Stimulated activated CD8-positive, alpha-beta memory T cell treated with anti-CD3 and anti-CD28 coated beads, Interleukin-15, amount 100 ng/mL, for 24 hours (primary cell): ENCODE data around the gene RAB17.
A peak's percentile ranks its signal among the peaks of the same experiment; 100 is the strongest.

Experiments used
- DNase-seq: peaks from one replicate; pipeline ENCODE4 v3.0.0-alpha.2; 2020; ENCODE audit warnings: low read depth

Gene RAB17

DNA sequence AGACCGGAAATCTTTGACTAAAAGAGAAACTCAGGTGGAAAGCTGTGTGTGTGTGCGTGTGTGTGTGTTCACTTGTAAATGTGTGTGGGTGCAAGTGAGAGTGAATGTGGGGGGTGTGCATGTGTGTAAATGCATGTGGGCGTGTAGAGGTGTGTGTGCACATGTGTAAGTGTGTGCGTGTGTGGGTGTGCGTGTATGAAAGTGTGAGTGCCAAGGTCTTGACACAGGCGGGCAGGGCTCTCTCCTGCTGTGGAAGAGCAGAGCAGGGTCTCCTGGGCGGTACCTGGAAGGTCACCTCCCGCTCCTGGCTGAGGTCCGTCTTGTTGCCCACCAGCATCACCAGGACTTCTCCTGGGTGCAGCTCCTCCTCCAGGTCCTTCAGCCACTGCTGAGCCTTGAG is 13.6 kb downstream of the RAB17 start:
- DNase-seq: no peak

DNA sequence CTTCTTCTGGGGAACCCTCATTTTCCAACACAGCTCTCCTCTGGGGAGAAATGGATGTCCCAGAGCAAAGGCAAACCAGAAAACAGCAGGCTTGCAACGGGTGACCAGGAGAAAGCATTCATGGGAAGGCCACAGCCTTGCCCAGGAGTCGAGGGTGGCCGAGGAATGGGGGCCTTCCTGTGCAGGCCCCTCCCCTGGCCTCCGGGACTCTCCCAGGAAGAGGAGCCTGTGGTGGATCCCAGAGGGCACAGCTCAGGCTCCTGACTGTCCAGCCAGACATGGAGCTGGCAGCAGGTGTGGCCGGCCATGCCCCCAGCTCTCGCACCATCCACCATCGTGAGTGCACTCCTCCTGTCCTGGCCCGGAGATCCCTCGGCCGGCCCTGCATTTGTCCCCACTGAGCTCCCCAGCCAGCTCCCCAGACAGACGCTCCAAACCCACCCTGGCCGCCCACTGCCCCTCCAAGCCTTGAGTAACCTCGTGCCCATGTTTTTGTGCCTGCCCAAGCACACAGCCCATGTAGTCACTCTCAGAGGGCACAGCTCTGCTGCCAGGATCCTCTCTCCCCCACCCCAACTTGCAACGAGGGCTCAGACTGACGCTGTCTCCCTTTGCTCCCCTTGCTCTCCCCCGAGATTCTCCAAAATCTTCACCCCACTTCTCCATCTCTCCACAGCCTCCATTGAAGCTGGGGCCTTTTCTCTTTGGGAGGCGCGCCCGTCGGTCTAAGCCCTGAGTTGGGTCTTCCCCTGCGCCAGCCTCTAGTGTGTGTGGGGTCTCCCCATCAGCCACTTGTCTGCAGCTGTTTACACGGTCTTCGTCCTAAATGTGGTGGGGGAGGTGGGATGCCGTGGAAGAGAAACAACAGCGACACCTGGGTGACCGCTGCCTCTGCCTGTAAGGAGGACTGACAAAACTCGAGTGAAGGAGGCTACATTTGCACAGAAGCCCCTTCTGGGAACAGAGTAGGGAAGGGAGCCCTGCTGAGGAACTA is 14.4 kb downstream of the RAB17 start:
- no peak for DNase-seq

DNA sequence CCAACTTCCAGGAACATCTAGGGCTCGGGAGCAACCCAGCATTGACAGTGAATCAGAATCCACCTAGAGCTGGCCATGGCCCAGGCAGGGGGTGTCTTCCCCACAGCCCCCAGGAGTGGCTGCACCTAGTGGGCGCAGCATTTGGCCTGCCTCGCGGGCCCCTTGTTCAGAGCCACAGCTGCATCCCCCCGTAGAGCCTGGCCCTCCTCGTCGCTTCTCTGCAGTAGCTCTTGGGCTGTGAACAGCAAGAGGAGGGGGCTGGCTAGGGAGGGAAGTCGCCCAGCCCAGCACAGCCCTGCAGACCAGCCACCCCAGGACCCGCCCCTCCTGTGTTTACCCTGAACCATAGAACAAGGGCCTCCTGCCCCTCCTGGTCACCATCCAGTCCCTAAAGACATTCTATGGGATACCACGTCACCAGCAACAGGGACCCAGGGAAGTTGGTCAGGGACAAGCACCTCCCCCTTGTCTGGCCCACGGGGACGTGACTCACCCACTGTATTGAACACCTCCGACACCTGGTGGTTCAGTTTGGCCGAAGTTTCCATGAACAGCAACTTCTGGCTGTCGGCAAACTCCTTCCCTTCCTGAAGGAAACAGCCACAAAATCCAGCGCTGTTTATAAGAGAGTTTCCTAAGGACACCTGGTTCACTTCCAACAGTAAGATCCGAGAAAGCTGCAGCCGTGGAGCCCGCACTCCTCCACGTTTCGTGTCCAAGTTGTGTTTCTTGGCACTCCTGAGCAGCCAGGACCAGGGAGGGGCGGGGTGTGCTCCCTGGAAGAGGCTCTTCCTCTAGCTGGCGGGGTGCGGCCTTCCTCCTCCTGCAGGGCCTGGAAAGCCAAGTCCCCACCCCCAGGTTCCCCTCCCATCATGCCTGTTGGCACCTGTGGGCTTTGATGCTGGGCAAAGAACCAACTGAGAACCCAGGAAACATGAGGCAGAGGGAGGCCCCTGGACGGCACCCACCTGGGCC is 15.4 kb downstream of the RAB17 start:
- no peak for DNase-seq

DNA sequence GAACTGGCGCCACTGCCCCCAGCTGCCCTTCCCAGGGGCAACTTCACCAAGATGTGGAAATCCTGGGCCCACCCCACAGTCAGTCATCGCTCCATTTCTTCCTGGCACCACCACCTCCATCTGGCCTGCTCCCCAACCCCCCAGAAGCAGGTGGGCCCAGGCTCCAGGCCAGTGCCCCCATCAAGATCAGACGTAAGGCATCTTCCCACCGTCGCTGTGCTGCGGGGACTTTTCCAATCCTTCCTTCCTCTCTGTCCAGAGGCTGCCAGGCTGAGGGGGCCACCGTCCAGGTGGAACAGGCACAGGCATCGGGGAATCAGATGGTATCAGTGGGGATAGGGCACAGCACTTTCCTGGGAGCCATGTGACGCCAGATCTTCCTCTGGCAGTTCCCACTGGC is 16.1 kb downstream of the RAB17 start:
- no peak for DNase-seq

DNA sequence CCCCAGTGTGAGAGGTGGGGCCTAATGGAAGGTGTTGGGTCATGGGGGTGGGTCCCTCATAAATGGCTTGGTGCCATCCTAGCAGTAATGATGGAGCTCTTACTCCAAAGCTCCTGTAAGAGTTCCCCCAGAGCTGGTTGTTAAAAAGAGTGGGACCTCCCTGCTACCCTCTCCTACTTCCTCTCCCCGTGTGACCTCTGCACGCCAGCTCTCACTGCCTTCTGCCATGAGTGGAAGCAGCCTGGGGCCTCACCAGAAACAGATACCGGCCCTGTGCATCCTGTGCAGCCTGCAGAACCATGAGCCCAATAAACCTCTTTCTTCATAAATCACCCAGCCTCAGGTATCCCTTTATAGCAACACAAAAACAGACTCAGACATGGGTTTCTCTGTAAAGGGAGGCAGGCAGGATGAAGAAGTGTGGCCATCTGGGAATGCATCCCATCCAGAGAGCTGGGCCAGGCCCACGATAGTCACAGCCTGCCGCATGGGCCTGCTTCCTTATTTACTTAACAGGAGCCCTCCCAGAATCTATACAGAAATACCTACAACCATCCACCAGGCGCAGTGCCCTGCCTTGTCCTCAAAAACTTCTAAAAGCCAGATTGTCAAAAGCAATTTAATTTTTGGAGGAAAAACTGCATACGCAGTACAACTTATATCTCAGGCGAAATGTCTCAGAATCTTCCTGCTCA is 16.7 kb downstream of the RAB17 start:
- DNase-seq: no peak

DNA sequence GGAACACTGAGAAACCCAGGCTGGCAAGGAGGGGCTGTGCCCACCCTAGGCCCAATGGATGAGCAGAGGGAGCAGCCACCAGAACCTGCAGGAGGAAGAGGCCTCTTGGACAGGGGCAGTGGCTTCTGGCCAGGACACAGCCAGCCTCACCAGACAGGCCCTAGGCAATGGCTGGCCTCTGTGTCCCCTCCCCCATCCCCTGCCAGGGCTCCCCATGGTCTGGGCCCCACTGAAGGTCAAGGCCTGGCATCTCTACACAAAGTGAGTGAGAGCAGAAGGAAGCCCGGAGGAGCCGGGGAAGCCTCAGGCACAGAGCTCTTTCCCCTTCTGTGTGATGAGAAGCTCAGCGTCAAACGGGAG is 17.8 kb downstream of the RAB17 start:
- DNase-seq: no peak

DNA sequence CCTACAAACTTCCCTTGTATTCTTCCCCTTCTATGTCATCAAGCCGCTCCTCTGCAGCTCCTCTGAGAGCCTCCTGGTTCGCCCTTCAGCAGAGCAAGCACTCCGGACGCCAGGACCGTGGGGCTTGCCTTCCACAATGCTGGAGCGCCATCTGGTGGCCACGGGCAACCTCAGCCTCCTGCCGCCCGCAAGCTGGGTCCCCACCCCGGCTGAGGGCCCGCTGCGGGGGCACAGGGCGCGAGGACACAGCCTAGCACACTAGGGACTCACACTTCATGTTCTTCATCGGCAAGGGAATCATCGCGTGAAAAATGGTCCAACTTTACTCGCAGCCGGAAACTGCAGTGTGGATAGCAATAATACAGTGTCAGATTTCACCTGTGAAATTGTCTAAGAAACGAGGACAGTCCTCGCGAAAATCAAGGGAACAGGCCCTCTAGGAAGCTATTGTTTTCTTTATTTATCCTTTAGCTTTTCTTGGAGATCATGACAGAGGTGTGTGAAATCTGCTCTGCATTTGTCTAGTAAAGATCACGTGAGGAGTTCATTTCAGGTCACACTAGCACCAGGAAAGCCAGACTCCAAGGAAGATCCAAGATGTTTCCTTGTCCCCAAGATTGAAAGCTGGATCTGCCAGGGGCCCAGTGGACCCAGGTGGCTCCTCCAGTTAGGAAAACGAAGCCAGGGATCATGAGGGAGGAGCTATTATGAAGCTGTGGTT is 18.4 kb downstream of the RAB17 start:
- peak; percentile 84 for DNase-seq

DNA sequence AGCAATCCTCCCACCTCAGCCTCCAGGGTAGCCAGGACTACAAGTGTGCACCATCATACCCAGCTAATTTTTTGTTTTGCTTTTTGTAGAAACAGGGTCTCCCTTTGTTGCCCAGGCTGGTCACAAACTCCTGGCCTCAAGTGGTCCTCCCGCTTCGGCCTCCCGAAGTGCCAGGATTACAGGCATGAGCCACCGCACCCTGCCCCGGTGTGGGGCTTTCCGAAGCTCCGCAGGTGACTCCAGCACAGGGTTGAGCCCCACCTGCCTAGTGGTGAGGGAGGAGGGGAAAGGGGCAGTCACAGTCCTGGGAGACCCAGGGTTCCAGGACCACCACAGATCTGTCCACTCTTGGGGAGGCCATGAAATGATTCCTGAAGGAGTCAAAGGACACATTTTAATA is 19.0 kb downstream of the RAB17 start:
- DNase-seq: no peak

DNA sequence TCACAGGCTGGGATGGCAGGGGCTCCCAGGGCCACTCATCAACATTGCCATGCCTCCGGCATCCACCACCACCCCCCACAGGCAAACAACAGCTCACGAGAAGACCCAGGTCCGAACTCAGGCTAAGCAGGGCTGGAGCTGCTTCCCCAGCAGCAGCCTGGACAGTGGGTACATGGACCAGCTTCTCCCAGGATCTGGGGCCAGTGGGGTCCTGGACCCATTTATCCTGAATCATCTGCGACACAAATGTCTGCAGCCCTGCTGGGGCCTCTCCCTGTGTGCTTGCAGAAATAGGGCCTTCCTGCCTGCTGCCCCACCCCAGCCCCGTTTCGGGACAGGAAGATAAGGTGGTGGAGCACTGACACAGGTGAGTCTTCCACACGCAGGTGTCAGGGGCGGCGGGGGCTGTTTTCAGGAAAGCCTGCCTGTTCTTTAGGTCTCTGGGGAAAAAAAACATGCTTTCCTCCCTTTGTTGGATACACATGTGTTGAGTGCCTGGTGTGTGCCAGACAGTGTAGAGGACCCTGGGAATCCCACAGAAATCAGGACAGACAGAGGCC is 19.7 kb downstream of the RAB17 start:
- no peak for DNase-seq

DNA sequence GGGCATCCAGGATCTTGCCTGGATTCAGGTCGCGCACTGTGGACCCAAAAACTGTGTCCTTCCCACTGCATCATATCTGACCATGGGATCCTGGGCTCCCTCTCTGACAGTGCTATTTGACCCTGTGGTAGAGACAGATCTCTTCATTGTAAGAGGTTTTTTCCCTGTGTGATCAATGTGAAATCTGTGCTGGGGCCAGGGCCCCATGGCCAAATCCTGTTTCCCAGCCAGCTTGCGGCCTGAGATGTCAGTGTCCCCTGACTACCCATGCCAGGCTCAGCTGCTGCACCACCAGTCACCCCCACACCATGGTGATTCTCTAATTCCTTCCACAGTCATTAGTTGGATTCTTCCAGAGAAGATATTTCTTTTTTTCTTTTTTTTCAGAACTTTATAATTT is 20.6 kb downstream of the RAB17 start:
- no peak for DNase-seq

DNA sequence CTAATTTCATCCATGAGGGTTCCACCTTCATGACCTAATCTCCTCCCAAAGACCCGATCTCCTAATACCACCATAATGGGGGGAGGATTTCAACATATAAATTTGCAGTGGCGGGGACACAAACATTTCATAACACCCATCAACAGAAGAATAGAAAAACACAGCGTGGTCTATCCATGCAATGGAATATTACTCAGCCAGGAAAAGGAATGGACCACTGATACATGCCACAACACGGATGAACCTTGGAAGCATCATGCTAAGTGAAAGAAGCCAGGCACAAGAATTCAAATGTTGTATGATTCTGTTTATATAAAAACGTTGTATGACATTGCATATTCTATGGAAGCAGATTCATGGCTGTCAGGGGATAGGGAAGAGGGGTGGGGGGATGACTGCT is 21.5 kb downstream of the RAB17 start:
- DNase-seq: no peak

DNA sequence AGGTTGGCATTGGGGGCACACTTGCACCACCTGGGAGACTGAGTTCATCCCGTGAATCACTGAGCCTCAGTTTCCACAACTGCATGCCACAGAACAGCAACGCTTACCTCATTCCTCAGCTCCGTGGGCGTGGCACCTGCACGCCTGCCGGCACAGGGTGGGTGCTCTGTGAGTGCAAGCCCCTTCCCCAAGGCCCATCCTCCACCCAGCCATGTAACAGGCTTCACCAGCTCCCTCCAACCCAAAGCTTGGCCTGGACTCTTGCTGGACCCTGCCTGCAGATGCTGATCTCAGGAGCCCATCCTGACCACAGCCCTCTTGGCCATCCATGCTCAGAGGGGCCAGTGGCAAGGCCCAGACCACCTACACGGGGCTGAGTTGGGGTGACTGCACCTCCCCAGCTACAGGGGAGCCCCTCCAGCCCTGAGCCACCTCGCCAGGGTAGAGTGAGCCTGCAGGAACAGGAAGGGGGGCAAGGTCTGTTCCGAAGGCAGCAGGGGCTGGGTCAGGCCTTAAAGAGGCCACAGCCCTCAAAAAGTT is 22.3 kb downstream of the RAB17 start:
- DNase-seq: no peak

DNA sequence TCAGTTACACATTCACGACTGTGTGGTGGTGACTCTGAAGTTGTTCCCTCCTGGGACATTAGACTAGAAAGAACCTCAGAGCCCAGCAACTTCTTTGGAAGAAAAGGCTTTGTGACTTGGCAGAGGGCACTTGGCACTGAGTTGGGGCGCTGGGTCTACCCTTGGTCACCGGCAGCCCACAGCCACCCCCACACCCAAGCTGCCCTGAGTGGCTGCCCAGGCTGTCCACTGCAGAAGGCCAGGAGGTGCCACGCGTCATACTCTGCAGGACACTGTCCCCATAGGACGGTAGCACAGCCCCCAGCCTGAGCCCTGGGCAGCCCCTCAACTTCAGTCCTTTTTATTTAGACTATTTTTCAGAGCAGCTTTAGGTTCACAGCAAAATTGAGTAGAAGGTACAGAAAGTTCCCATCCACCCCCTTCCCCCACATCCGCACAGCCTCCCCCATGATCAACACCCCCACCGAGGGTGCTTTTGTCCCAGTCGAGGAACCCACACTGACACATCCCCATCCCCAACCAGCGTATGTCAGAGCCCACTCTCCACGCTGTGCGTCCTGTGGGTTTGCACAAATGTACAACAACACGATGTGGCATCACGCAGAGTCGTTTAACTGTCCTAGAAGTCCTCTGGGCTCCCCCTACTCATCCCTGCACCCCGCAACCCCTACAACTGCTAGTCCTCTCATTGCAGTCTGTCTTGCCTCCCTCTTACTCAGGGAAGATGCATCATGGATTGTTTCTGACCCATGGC is 23.1 kb downstream of the RAB17 start:
- DNase-seq: no peak

DNA sequence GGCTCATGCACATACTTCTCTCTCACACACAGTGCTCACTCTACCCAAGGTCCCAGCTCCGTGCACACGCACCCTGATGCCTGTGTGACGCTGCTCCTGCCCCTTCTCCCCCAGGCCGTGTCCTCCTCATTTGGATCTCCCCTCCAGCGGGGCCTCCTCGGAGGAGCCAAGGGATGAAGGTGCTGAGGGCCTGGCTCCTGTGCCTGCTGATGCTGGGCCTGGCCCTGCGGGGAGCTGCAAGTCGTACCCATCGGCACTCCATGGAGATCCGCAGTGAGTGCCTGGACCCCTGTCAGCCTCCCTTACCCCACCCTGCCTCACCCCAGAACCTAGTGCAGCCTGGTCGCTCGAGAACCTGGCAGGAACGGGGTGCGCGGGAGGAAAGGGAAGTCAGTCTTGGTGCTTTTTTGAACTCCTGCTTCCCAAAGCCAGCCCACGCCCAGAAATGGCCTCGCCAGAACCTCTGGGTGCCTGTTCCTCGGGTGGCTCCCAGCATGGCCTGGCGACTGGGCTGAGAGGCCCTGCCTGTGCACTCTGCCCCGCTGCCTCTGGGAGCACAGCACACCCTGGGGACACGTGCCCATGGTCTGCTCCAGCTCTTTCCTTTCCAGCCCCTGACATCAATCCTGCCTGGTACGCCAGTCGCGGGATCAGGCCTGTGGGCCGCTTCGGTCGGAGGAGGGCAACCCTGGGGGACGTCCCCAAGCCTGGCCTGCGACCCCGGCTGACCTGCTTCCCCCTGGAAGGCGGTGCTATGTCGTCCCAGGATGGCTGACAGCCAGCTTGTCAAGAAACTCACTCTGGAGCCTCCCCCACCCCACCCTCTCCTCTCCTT is 23.9 kb downstream of the RAB17 start, which contains the start of gene PRLH:
PRLH (plus strand) TSS at position 174 of the 835 bp plus-strand sequence; CDS start at position 174, 0 bp downstream.
- DNase-seq: no peak

DNA sequence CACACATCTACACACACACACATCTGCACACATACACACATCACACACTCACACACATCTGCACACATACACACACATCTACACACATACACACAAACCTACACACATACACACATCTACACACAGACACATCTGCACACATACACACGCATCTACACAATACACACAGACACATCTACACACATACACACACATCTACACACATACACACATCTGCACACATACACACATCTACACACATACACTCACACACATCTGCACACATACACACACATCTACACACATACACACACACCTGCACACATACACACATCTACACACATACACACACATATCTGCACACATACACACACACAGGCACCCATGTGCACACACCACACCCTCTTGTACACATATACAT is 24.6 kb downstream of the RAB17 start:
- no peak for DNase-seq

DNA sequence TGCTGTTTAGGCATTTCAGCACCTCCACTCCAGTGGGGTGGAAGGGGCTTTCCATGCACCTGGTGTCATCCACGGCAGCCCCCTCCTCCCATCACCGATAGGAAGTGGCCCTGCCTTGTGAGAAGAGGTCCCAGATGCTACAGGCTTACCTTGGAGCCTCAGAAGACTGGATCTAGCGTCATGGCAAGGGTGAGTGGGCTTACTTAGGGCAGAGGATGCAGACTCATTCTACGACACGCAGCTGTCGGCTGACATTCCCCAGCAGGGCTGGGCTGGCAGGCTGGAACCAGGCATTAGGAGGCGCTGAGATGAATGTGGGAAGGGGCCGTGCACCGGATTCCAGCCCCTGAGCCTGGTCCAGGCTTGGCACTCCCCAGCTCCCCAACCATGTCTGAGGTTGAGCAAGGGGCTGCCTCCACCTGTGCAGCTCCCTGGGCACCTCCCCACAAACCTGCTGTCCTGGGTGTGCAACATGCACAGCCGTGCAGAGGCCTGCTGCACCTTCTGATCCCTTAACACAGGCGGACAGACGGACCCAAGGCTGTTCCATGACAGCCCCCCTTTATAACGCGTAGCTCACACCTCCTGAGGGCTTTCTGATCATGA is 25.9 kb downstream of the RAB17 start:
- no peak for DNase-seq

DNA sequence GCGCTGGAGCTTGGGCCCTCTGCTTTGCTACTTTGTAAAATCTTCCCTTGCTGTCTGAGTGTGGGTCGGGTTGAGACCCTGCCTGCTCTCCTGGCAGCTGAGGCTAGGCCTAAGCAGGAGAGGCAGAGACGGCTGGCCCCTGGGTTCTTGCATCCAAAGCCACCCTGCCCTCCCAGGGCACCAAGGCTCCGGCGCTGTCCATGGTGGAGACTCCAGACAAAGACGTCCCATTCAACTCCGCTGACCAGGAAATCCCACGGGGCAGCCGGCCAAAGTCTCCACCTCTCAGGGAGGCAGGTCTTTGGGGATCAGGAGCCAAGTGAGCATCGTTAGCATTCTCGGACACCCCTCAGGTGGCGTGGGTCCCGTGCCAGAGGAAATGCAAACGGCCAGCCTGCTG is 26.7 kb downstream of the RAB17 start:
- DNase-seq: no peak

DNA sequence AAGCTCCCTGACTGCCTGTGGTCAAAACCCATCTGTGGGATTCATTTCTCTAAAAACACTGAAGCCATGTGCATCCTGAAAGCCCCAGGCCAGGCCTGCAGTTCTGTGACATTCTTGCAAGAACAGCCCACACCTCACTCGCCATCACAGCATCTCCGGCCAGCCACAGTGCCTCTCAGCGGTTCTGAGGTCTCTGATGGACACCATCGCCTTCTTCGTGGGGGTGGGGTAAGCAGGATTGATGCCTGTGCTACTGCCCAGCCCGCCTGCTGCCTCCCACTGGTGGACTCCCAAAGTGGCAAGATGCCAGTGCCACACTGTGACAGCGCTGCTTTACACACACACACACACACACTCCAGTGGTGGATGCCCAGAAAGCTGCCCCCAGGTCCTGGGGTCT is 29.3 kb downstream of the RAB17 start:
- no peak for DNase-seq
